Lower leg skin (tissue), 4 donors: ENCODE measurements around the gene RASA3. TPM values are rescaled to one million over a fixed set of nuclear protein-coding genes. Genes with fewer than 3 reads are reported as not detected.
A peak's percentile ranks its signal among the peaks of the same experiment; 100 is the strongest.

ENCODE experiments used
- DNase-seq, 2 donors: peaks; one replicate each; pipeline ENCODE4 v3.0.0-alpha.2; 2019; ENCODE audit warnings: low spot score in 2 of 2
- H3K4me3 ChIP-seq: fragments of 200-600 bp; sonication (generic); 2 replicates; pipeline ENCODE4 v1.5.1; 2017; ENCODE audit warnings: mild to moderate bottlenecking, low read depth; ENCODE audit not compliant: poor library complexity, severe bottlenecking
- CTCF ChIP-seq, 3 donors: fragments of 450-650 bp; IDR thresholded peaks; one replicate each; pipeline ENCODE4 v1.5.1; 2016; ENCODE audit warnings: antibody characterized with exemption in 3 of 3, mild to moderate bottlenecking in 3 of 3, moderate library complexity in 2 of 3
- POLR2A ChIP-seq, 2 donors: fragments of 450-650 bp; IDR thresholded peaks; one replicate each; pipeline ENCODE4 v1.6.1; 2016 to 2017; ENCODE audit warnings: antibody characterized with exemption in 2 of 2, mild to moderate bottlenecking in 1 of 2, moderate library complexity in 1 of 2
- WGBS, 2 donors: methylation state at CpG; one replicate each; pipeline ENCODE4 v1.1.5; 2018; 5-methylcytosine and 5-hydroxymethylcytosine counted together
- intact Hi-C: fragments of 100-400 bp; cut with DNase I; formaldehyde crosslinking; loops from one replicate; pipeline ENCODE4 v1.15.0; 2023; ENCODE audit warnings: low total_unique reads
- total RNA-seq, 4 donors: library from RNA; depleted of rRNA; stranded (reverse); fragments of >200 nt; gene quantifications; one replicate each; pipeline ENCODE4 v1.1.0, GENCODE V29; 2016

The RASA3 gene
- total RNA-seq, 4 donors from 2014 or later, result 12.9 to 30.5 (median 24.2) TPM

- no peak for DNase-seq
- no peak overlapping the region for H3K4me3 ChIP-seq
- 90 to 94% methylated on average over 5 of the region's 5 CpGs for WGBS, 2 donors
- intact Hi-C loops, result loop anchor here (5.0 kb wide), 1 partner anchor 132 kb away; no protein-coding TSS in a partner anchor
- TF ChIP-seq CTCF (IDR thresholded peaks at IDR 0.05) (no peak), POLR2A (IDR thresholded peaks at IDR 0.05) (no peak)
Observed at GRCh38 chr13:113949546-113949945, 182.9 kb downstream of the RASA3 start.

GRCh38 chr13:113948034-113948742 lies 184.2 kb downstream of the RASA3 start:
- 62 to 69% methylated on average over 13 of the region's 14 CpGs for WGBS, 2 donors
- DNase-seq, result no peak
- intact Hi-C loops, result loop anchor here (5.0 kb wide), 1 partner anchor 131 kb away; no protein-coding TSS in a partner anchor
- TF ChIP-seq POLR2A (IDR thresholded peaks at IDR 0.05) (no peak), CTCF (IDR thresholded peaks at IDR 0.05) (no peak)
- no peak overlapping the region for H3K4me3 ChIP-seq

GRCh38 chr13:113947311-113948033 lies 185.0 kb downstream of the RASA3 start:
- TF ChIP-seq POLR2A (IDR thresholded peaks at IDR 0.05) (no peak), CTCF (IDR thresholded peaks at IDR 0.05) (peak in 1 of 3 donors; percentile 65)
- 64 to 66% methylated on average over 17 of the region's 17 CpGs for WGBS, 2 donors
- H3K4me3 ChIP-seq, result no peak overlapping the region
- peak in 1 of 2 donors; percentile 59 for DNase-seq
- intact Hi-C loops, result loop anchor here (5.0 kb wide), 1 partner anchor 130 kb away; no protein-coding TSS in a partner anchor

GRCh38 chr13:113946409-113947181 lies 185.8 kb downstream of the RASA3 start:
- no peak for DNase-seq
- WGBS, 2 donors, result 71 to 81% methylated on average over 11 to 23 of the region's 26 CpGs
- intact Hi-C loops, result loop anchor here (5.0 kb wide), 1 partner anchor 129 kb away; no protein-coding TSS in a partner anchor
- H3K4me3 ChIP-seq, result no peak overlapping the region
- TF ChIP-seq CTCF (IDR thresholded peaks at IDR 0.05), result no peak
- TF ChIP-seq POLR2A (IDR thresholded peaks at IDR 0.05), result no peak

DNA sequence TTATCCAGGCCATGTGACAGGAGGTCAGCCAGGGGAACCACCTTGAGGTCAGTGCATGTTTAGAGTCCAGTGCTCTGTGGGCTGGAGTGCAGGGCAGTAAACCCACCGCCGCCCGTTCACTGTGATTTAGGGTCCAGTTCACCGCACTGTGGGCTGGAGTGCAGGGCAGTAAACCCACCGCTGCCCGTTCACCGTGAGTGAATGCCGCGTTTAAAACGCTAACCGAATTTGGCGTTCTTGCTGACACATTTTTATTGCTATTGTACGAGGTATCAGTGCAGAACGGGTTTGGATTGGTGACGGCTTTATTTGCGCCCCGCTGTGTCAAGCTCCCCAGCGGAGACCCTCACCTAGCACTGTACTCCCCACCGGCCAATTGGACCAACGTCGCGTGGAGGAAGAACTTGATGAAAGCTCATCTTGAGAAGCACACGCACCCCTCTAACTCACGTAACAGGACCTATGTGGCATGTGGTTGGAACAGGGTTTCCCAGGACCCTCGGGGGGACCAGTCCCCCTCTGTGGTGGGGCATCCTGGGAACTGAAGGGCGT lies 186.5 kb downstream of the RASA3 start:
- DNase-seq, result no peak
- H3K4me3 ChIP-seq, result no peak overlapping the region
- WGBS, 2 donors, result 84 to 96% methylated on average over 25 to 26 of the region's 26 CpGs
- intact Hi-C loops, result loop anchor here (5.0 kb wide), 1 partner anchor 129 kb away; no protein-coding TSS in a partner anchor
- no peak for TF ChIP-seq POLR2A (IDR thresholded peaks at IDR 0.05)
- no peak for TF ChIP-seq CTCF (IDR thresholded peaks at IDR 0.05)
